ENCODE results near the gene SOX21. TPM values are rescaled to one million over a fixed set of nuclear protein-coding genes. Genes with fewer than 3 reads are reported as not detected.

SOX21 gene
- total and polyA plus RNA-seq, 2 of the 8 experiments (the other 6 are each of a cell fraction or from before 2014, with no cell fraction given) = 3.9 TPM

DNA sequence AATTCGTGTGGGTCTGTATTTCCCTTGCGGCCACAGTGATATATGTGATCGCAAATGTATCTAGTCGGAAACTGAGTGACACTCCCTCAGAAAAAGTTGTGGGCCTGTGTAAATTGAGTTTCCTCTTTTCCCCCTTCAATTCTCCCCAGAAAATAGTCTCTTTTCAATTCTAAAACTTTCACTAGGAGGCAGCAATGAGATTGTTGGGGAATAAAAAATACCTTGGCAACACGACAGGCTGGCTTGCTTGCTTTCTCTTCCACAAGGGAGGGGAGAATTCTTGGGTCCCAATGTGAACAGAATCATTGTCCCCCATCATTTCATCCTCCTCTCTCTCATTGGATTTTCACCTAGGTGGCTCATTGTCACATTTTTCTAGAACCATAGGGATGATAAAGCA, 3.7 kb upstream of the SOX21 start:
- no peaks in the 10 kb centered on the region for H4K20me1 ChIP-seq (replicated peaks in 1 of 2; ENCODE audit: control insufficient read depth in 1 of 2, insufficient read depth in 2 of 2, low read length in 2 of 2)
- H3K18ac ChIP-seq (ENCODE audit: extremely low read depth, low read length) = peak overlapping the region; percentile 9; the same call in 1 of the 2 replicates
- no peak overlapping the region for H3K4me2 ChIP-seq (ENCODE audit: insufficient read depth in 1 of 2, low read depth in 2 of 2, low read length in 2 of 2)
- 49% methylated on average over 5 of the region's 5 CpGs; no CpG with 5 or more reads in 1 of the 2 experiments for WGBS, 2 experiments (ENCODE audit: extremely low coverage in 1 of 2, insufficient coverage in 1 of 2, insufficient read length in 1 of 2, insufficient replicate concordance in 2 of 2, low coverage in 1 of 2, low lambda C conversion rate in 2 of 2, missing lambda C conversion rate in 1 of 2)
- ChIA-PET POLR2A (ENCODE audit: partially characterized antibody) (interaction anchor here (1.7 to 2.3 kb wide), 2 partner anchors 12 to 252 kb away, joined by 3 to 11 read pairs; no protein-coding TSS in a partner anchor), CTCF (ENCODE audit: partially characterized antibody) (interaction anchor here (0.6 to 2.8 kb wide), 29 partner anchors 8 to 691 kb away, joined by 3 to 16 read pairs (median 4); no protein-coding TSS in a partner anchor)
- H2BK120ac ChIP-seq (replicated peaks; ENCODE audit: low read depth, low read length) = no peak overlapping the region
- H3K79me2 ChIP-seq (ENCODE audit: control insufficient read depth in 1 of 2, insufficient read depth in 2 of 2, low read length in 2 of 2) = no peaks in the 10 kb centered on the region; a peak in 1 of 4 replicates
- H3K9ac ChIP-seq (replicated peaks in 1 of 4; ENCODE audit: extremely low read depth in 1 of 4, low read depth in 3 of 4, low read length in 3 of 4) = no peak overlapping the region
- H3K56ac ChIP-seq (replicated peaks; ENCODE audit: insufficient read length, low read depth, low read length) = no peak overlapping the region
- peaks cover 0 to 33% (median 25%) of the 10 kb centered on the region in 4 experiments; a peak in 6 of 7 replicates for H3K27me3 ChIP-seq (replicated peaks in 1 of 4; ENCODE audit: control insufficient read depth in 3 of 4, extremely low read depth in 1 of 4, insufficient read depth in 3 of 4, low read length in 3 of 4)
- no peak overlapping the region for H3K4me3 ChIP-seq (ENCODE audit: extremely low read depth in 1 of 4, insufficient read depth in 2 of 4, low read depth in 3 of 4, low read length in 4 of 4)
- H3K23ac ChIP-seq (ENCODE audit: insufficient read length) = no peak overlapping the region
- no peak overlapping the region for H3K14ac ChIP-seq (ENCODE audit: insufficient read length)
- H3K4ac ChIP-seq (replicated peaks; ENCODE audit: insufficient read length, low read depth, low read length) = no peak overlapping the region
- H3K23me2 ChIP-seq (ENCODE audit: low read depth, low read length) = peaks cover 23% of the 10 kb centered on the region
- H2BK5ac ChIP-seq (ENCODE audit: low read depth, low read length) = no peak overlapping the region
- DNase-seq (ENCODE audit: low read depth in 1 of 2, low spot score in 2 of 2) (no peak), FAIRE-seq (peak; percentile 69)
- H4K8ac ChIP-seq (ENCODE audit: extremely low read depth, insufficient read depth, low read length) = no peak overlapping the region
- H4K5ac ChIP-seq (ENCODE audit: insufficient read length, low read depth, low read length) = no peak overlapping the region
- no peak overlapping the region; the same call in 1 of the 2 replicates for H2BK15ac ChIP-seq (ENCODE audit: low read length)
- H3K27ac ChIP-seq (ENCODE audit: low read depth, low read length) = no peak overlapping the region
- no peak overlapping the region for H2AFZ ChIP-seq (ENCODE audit: low read length)
- H3K4me1 ChIP-seq (replicated peaks in 1 of 4; ENCODE audit: control insufficient read depth in 3 of 4, insufficient read depth in 4 of 4, low read length in 3 of 4) = peaks cover 0 to 10% (median 4%) of the 10 kb centered on the region in 4 experiments; a peak in 5 of 7 replicates
- H3K9me3 ChIP-seq (ENCODE audit: insufficient read depth in 2 of 2, low read depth in 1 of 2, low read length in 1 of 2) = no peaks in the 10 kb centered on the region; a peak in 1 of 4 replicates
- peaks cover 0 to 8% (median 0%) of the 10 kb centered on the region in 4 experiments; a peak in 2 of 8 replicates for H3K36me3 ChIP-seq (ENCODE audit: control insufficient read depth in 2 of 4, insufficient read depth in 4 of 4, low read length in 3 of 4)
- H2BK12ac ChIP-seq (ENCODE audit: low read depth, low read length) = no peak overlapping the region
- TF ChIP-seq HDAC6 (IDR thresholded peaks at IDR 0.05; ENCODE audit: low read depth, low read length) = no peak
- TF ChIP-seq RAD21 (IDR thresholded peaks at IDR 0.05 in 1 of 2, conservative IDR thresholded peaks at IDR 0.05 in 1 of 2; ENCODE audit: low read depth in 2 of 2, low read length in 2 of 2) = peak; percentile 62 to 76
- TF ChIP-seq RFX5 (IDR thresholded peaks at IDR 0.05; ENCODE audit: borderline replicate concordance, low read depth, low read length) = no peak
- TF ChIP-seq CTCF (IDR thresholded peaks at IDR 0.05; ENCODE audit: control extremely low read depth in 1 of 3, insufficient read depth in 1 of 3, low read depth in 1 of 3, low read length in 3 of 3) = peak in 2 of 3 experiments; percentile 24 to 34; a peak in 2 of 4 replicates
- no peak overlapping the region for H4K91ac ChIP-seq (replicated peaks; ENCODE audit: insufficient read length, low read length)
- no peak overlapping the region for H2BK20ac ChIP-seq (ENCODE audit: low read length)
- no peaks in the 10 kb centered on the region for H3K79me1 ChIP-seq (ENCODE audit: low read depth, low read length)
- H2AK5ac ChIP-seq (ENCODE audit: low read depth, low read length) = no peak overlapping the region
